Erythroblast (primary cell): ENCODE data around the gene SLX4IP.

Experiments used
- GATA1 ChIP-seq: IDR thresholded peaks from 2 replicates; pipeline ENCODE4 v1.6.1; 2011; ENCODE audit warnings: low read depth, mild to moderate bottlenecking, control low read depth, low read length, moderate library complexity
- POLR2A ChIP-seq: IDR thresholded peaks from 2 replicates; pipeline ENCODE4 v1.6.1; 2011; ENCODE audit warnings: mild to moderate bottlenecking, low read length

DNA sequence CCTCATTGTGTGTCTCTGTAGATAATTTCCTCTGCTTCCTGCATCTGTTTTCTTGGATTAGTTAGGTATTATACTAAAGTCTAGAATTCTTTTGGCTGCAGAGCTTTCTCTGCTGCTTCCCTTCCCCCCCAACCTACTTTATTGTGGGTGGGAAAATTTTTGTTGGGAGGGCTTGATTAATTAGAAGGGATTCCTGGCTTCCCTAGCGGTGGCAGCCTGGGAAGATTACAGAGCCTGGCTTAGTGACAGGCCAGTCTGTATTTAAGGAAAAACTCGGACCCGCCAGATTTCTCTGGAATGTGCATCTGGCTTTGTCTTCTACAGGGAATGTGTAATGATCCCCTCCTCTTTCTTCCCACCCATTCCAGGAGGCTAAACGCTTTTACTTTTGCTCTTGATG is 31.2 kb downstream of the SLX4IP start:
- no peak for TF ChIP-seq POLR2A
- TF ChIP-seq GATA1: no peak
